Cardiac muscle cell (in vitro differentiated cells and primary cell): Measurements from ENCODE around the gene KLF6. TPM values are rescaled to one million over a fixed set of nuclear protein-coding genes. Genes with fewer than 3 reads are reported as not detected.

Experiments used
- DNase-seq, 2 donors: peaks; one replicate each; pipeline versions ENCODE4 v3.0.0 to v3.0.0-alpha.2; 2010 to 2017; ENCODE audit warnings: low read depth in 1 of 2, low spot score in 1 of 2
- H3K27ac ChIP-seq: fragments of 200-600 bp; sonication (generic); 2 replicates; pipeline ENCODE4 v1.5.1; 2016
- H3K27me3 ChIP-seq: fragments of 200-600 bp; sonication (generic); 2 replicates; pipeline ENCODE4 v1.6.0; 2016; ENCODE audit warnings: control low read depth
- H3K36me3 ChIP-seq: fragments of 200-600 bp; sonication (generic); 2 replicates; pipeline ENCODE4 v1.5.1; 2016; ENCODE audit warnings: control low read depth
- H3K4me1 ChIP-seq: fragments of 200-600 bp; sonication (generic); 2 replicates; pipeline ENCODE4 v1.8.1; 2017; ENCODE audit warnings: low read depth, mild to moderate bottlenecking, mixed run types
- H3K4me3 ChIP-seq: fragments of 200-600 bp; sonication (generic); 2 replicates; pipeline ENCODE4 v1.5.1; 2016; ENCODE audit warnings: mild to moderate bottlenecking
- H3K9me3 ChIP-seq: fragments of 200-600 bp; sonication (generic); 2 replicates; pipeline ENCODE4 v1.5.1; 2017; ENCODE audit warnings: low read depth, mild to moderate bottlenecking, control low read depth
- CTCF ChIP-seq: IDR thresholded peaks from 2 replicates; pipeline ENCODE4 v1.5.1; 2012; ENCODE audit warnings: low read depth, mild to moderate bottlenecking, low read length
- polyA plus RNA-seq: library from polyadenylated mRNA; unstranded; fragments of >200 nt; fragmentation: Nextera tagmentation; extraction: Ambion mirVana; gene quantifications from 2 replicates; pipeline ENCODE4 v1.2.1, GENCODE V29; 2016
- total RNA-seq: library from RNA; depleted of rRNA; stranded (reverse); fragments of >200 nt; gene quantifications from 2 replicates; pipeline ENCODE4 v1.2.3, GENCODE V29; 2016

The KLF6 gene
- total and polyA plus RNA-seq, 2 experiments from 2014 or later: 8.4 to 40.3 TPM

GRCh38 chr10:3790858-3791257 is 5.8 kb upstream of the KLF6 start:
- Histone ChIP-seq H3K27me3 (no peaks in the 10 kb centered on the region), H3K4me3 (no peak overlapping the region), H3K27ac (no peak overlapping the region), H3K9me3 (peaks cover 3% of the 10 kb centered on the region), H3K4me1 (peaks cover 10% of the 10 kb centered on the region), H3K36me3 (no peaks in the 10 kb centered on the region)
- no peak for TF ChIP-seq CTCF
- DNase-seq: no peak

GRCh38 chr10:3790272-3790671 is 5.3 kb upstream of the KLF6 start:
- Histone ChIP-seq H3K4me1 (peaks cover 10% of the 10 kb centered on the region), H3K27me3 (no peaks in the 10 kb centered on the region), H3K36me3 (no peaks in the 10 kb centered on the region), H3K27ac (no peak overlapping the region), H3K4me3 (no peak overlapping the region), H3K9me3 (no peaks in the 10 kb centered on the region)
- DNase-seq: no peak
- TF ChIP-seq CTCF: no peak

- H3K27ac ChIP-seq: no peak overlapping the region
- no peaks in the 10 kb centered on the region for H3K36me3 ChIP-seq
- no peaks in the 10 kb centered on the region for H3K9me3 ChIP-seq
- DNase-seq: no peak
- no peak for TF ChIP-seq CTCF
- H3K27me3 ChIP-seq: no peaks in the 10 kb centered on the region
- H3K4me3 ChIP-seq: no peak overlapping the region
- peaks cover 10% of the 10 kb centered on the region for H3K4me1 ChIP-seq
These were observed 4.6 kb upstream of the KLF6 start for GRCh38 chr10:3789621-3790020.

- H3K27me3 ChIP-seq: no peaks in the 10 kb centered on the region
- H3K27ac ChIP-seq: no peak overlapping the region
- peaks cover 10% of the 10 kb centered on the region for H3K4me1 ChIP-seq
- no peaks in the 10 kb centered on the region for H3K36me3 ChIP-seq
- TF ChIP-seq CTCF: no peak
- no peak overlapping the region for H3K4me3 ChIP-seq
- H3K9me3 ChIP-seq: no peaks in the 10 kb centered on the region
- DNase-seq: no peak
These were observed 2.8 kb upstream of the KLF6 start for GRCh38 chr10:3787816-3788215.

GRCh38 chr10:3787016-3787400 is 2.0 kb upstream of the KLF6 start:
- TF ChIP-seq CTCF: no peak
- H3K36me3 ChIP-seq: no peaks in the 10 kb centered on the region
- H3K27ac ChIP-seq: no peak overlapping the region
- DNase-seq: no peak
- no peaks in the 10 kb centered on the region for H3K9me3 ChIP-seq
- no peaks in the 10 kb centered on the region for H3K27me3 ChIP-seq
- H3K4me1 ChIP-seq: peaks cover 10% of the 10 kb centered on the region
- no peak overlapping the region for H3K4me3 ChIP-seq

GRCh38 chr10:3786295-3787015 is 1.4 kb upstream of the KLF6 start:
- no peaks in the 10 kb centered on the region for H3K27me3 ChIP-seq
- DNase-seq: peak; percentile 45 to 51
- no peaks in the 10 kb centered on the region for H3K36me3 ChIP-seq
- H3K4me1 ChIP-seq: peaks cover 10% of the 10 kb centered on the region
- H3K9me3 ChIP-seq: no peaks in the 10 kb centered on the region
- peak overlapping the region; percentile 99 for H3K27ac ChIP-seq
- peak overlapping the region; percentile 66 for H3K4me3 ChIP-seq
- no peak for TF ChIP-seq CTCF
